PC-3 (cell line): ENCODE data around the gene SLC6A1. TPM values are rescaled to one million over a fixed set of nuclear protein-coding genes. Genes with fewer than 3 reads are reported as not detected.

ENCODE experiments used
- ATAC-seq: fragments of 200-7000 bp; cut with Tn5 transposase; 2 replicates; pipeline ENCODE4 v1.9.1; 2020; ENCODE audit warnings: mild to moderate bottlenecking, moderate library complexity
- BruUV-seq: library from RNA; stranded (reverse); fragments of 400-500 nt; replicated peaks from 2 replicates; lab custom pipeline; 2021; lab: Mats Ljungman, UMichigan
- CTCF ChIA-PET: fragments of 300-600 bp; sonication (Branson Sonifier 250); formaldehyde crosslinking; loops from one replicate; lab custom pipeline; 2022; ENCODE audit warnings: antibody characterized with exemption; lab: Charles Lee
- POLR2A ChIA-PET: fragments of 300-600 bp; sonication (Branson Sonifier 250); formaldehyde crosslinking; loops from one replicate; lab custom pipeline; 2022; ENCODE audit warnings: antibody characterized with exemption; ENCODE audit not compliant: unreplicated experiment; lab: Charles Lee
- DNase-seq: peaks from one replicate; pipeline ENCODE4 v3.0.0-alpha.2; 2015
- H2AFZ ChIP-seq: fragments of 300-600 bp; sonication (generic); 2 replicates; pipeline ENCODE4 v1.6.0; 2016; ENCODE audit warnings: antibody characterized with exemption, low read length
- H3F3A ChIP-seq: fragments of 300-600 bp; sonication (generic); one replicate; pipeline ENCODE4 v1.6.0; 2017; ENCODE audit warnings: antibody characterized with exemption, low read length, control low read depth, mild to moderate bottlenecking; ENCODE audit not compliant: unreplicated experiment
- H3K27ac ChIP-seq: fragments of 300-600 bp; sonication (generic); 2 replicates; pipeline ENCODE4 v1.5.1; 2016; ENCODE audit warnings: mild to moderate bottlenecking, low read length
- H3K27me3 ChIP-seq: fragments of 300-600 bp; sonication (generic); 2 replicates; pipeline ENCODE4 v1.6.1; 2016; ENCODE audit warnings: low read length, mixed read lengths
- H3K36me3 ChIP-seq: fragments of 300-600 bp; sonication (generic); 2 replicates; pipeline ENCODE4 v1.6.1; 2016; ENCODE audit warnings: low read depth, mixed run types, low read length, mixed read lengths
- H3K4me1 ChIP-seq: fragments of 300-600 bp; sonication (generic); 2 replicates; pipeline ENCODE4 v1.5.1; 2016; ENCODE audit warnings: low read length; ENCODE audit not compliant: insufficient read depth
- H3K4me2 ChIP-seq: fragments of 300-600 bp; sonication (generic); 2 replicates; pipeline ENCODE4 v1.6.0; 2016; ENCODE audit warnings: low read length
- H3K4me3 ChIP-seq: fragments of 300-600 bp; sonication (generic); 2 replicates; pipeline ENCODE4 v1.5.1; 2016; ENCODE audit warnings: mild to moderate bottlenecking, low read length, mixed read lengths
- H3K79me2 ChIP-seq: fragments of 300-600 bp; sonication (generic); 2 replicates; pipeline ENCODE4 v1.6.1; 2017; ENCODE audit warnings: low read length, mixed read lengths
- H3K9ac ChIP-seq: fragments of 300-600 bp; sonication (generic); 2 replicates; pipeline ENCODE4 v1.6.0; 2016; ENCODE audit warnings: mild to moderate bottlenecking, low read length
- H3K9me2 ChIP-seq: fragments of 300-600 bp; sonication (generic); replicated peaks from 2 replicates; pipeline ENCODE4 v1.6.1; 2016; ENCODE audit warnings: mixed run types, low read length, mixed read lengths
- H3K9me3 ChIP-seq: fragments of 300-600 bp; sonication (generic); 2 replicates; pipeline ENCODE4 v1.6.1; 2016; ENCODE audit warnings: low read length, mixed read lengths
- H4K20me1 ChIP-seq: fragments of 300-600 bp; sonication (generic); 2 replicates; pipeline ENCODE4 v1.6.1; 2016; ENCODE audit warnings: low read length, mixed read lengths
- CTCF ChIP-seq: fragments of 300-600 bp; sonication (generic); conservative IDR thresholded peaks from 2 replicates; pipeline ENCODE4 v1.5.1; 2017; ENCODE audit warnings: antibody characterized with exemption, low read depth, mild to moderate bottlenecking, low read length
- EZH2 ChIP-seq: fragments of 300-600 bp; sonication (generic); IDR thresholded peaks from one replicate; pipeline ENCODE4 v1.6.1; 2017; ENCODE audit warnings: antibody characterized with exemption, mild to moderate bottlenecking, low read length; ENCODE audit not compliant: unreplicated experiment
- EZH2phosphoT487 ChIP-seq: fragments of 300-600 bp; sonication (generic); IDR thresholded peaks from 2 replicates; pipeline ENCODE4 v1.6.1; 2018; ENCODE audit warnings: mild to moderate bottlenecking, antibody characterized with exemption, low read length, borderline replicate concordance
- intact Hi-C: fragments of 100-400 bp; cut with micrococcal nuclease; formaldehyde crosslinking; loops from 2 replicates; pipeline ENCODE4 v1.9.0; 2023
- total RNA-seq: library from RNA; depleted of rRNA; stranded (reverse); fragments of >200 nt; gene quantifications from 2 replicates; pipeline ENCODE4 v1.2.3, GENCODE V29; 2014

The SLC6A1 gene
- total RNA-seq, 1 experiment from 2014 or later, result not detected

- BruUV-seq, result no TSS peak
- DNase-seq, result no peak
- TF ChIP-seq EZH2 (no peak), EZH2phosphoT487 (no peak), CTCF (no peak)
- no peaks in the 10 kb centered on the region for H3K9me2 ChIP-seq
- ChIA-PET CTCF (interaction anchor here (0.6 kb wide), 1 partner anchor 26 kb away, joined by 7 read pairs; no protein-coding TSS in a partner anchor), POLR2A (no interaction called here)
- no peaks in the 10 kb centered on the region for H3K9me3 ChIP-seq
- H3K4me3 ChIP-seq, result no peak overlapping the region
- H3F3A ChIP-seq, result no peaks in the 10 kb centered on the region
- peaks cover 69% of the 10 kb centered on the region for H3K27me3 ChIP-seq
- no peak for ATAC-seq
- H3K9ac ChIP-seq, result no peak overlapping the region
- H3K79me2 ChIP-seq, result no peaks in the 10 kb centered on the region
- no peak overlapping the region for H3K4me2 ChIP-seq
- intact Hi-C loops, result no loop called here
- no peaks in the 10 kb centered on the region for H3K36me3 ChIP-seq
- no peaks in the 10 kb centered on the region for H4K20me1 ChIP-seq
- H3K4me1 ChIP-seq, result no peaks in the 10 kb centered on the region
- H3K27ac ChIP-seq, result no peak overlapping the region
- no peak overlapping the region for H2AFZ ChIP-seq
Measured at GRCh38 chr3:11037241-11037873, 44.8 kb downstream of the SLC6A1 start.

GRCh38 chr3:11037976-11038375 is 45.4 kb downstream of the SLC6A1 start:
- CTCF ChIA-PET, result interaction anchor here (0.6 kb wide), 1 partner anchor 26 kb away, joined by 7 read pairs; no protein-coding TSS in a partner anchor
- no TSS peak for BruUV-seq
- peaks cover 71% of the 10 kb centered on the region for H3K27me3 ChIP-seq
- no peaks in the 10 kb centered on the region for H3K9me3 ChIP-seq
- H3K36me3 ChIP-seq, result no peaks in the 10 kb centered on the region
- H4K20me1 ChIP-seq, result no peaks in the 10 kb centered on the region
- no peaks in the 10 kb centered on the region for H3K9me2 ChIP-seq
- no peak overlapping the region for H3K9ac ChIP-seq
- H3K4me2 ChIP-seq, result no peak overlapping the region
- DNase-seq (no peak), ATAC-seq (no peak)
- POLR2A ChIA-PET, result no interaction called here
- TF ChIP-seq EZH2phosphoT487 (no peak), EZH2 (no peak), CTCF (no peak)
- H3K4me1 ChIP-seq, result no peaks in the 10 kb centered on the region
- no peak overlapping the region for H3K27ac ChIP-seq
- no peaks in the 10 kb centered on the region for H3F3A ChIP-seq
- intact Hi-C loops, result no loop called here
- H3K79me2 ChIP-seq, result no peaks in the 10 kb centered on the region
- H3K4me3 ChIP-seq, result no peak overlapping the region
- no peak overlapping the region for H2AFZ ChIP-seq

GRCh38 chr3:11045536-11045935 is 53.0 kb downstream of the SLC6A1 start:
- DNase-seq (no peak), ATAC-seq (no peak)
- H3K4me1 ChIP-seq, result no peaks in the 10 kb centered on the region
- ChIA-PET POLR2A (no interaction called here), CTCF (no interaction called here)
- H3K4me3 ChIP-seq, result no peak overlapping the region
- H3K9me3 ChIP-seq, result no peaks in the 10 kb centered on the region
- no peaks in the 10 kb centered on the region for H3F3A ChIP-seq
- H2AFZ ChIP-seq, result no peak overlapping the region
- H3K79me2 ChIP-seq, result no peaks in the 10 kb centered on the region
- H3K9ac ChIP-seq, result no peak overlapping the region
- peaks cover 48% of the 10 kb centered on the region for H3K27me3 ChIP-seq
- intact Hi-C loops, result no loop called here
- TF ChIP-seq EZH2phosphoT487 (no peak), CTCF (no peak), EZH2 (no peak)
- no peaks in the 10 kb centered on the region for H3K9me2 ChIP-seq
- H3K27ac ChIP-seq, result no peak overlapping the region
- H3K36me3 ChIP-seq, result no peaks in the 10 kb centered on the region
- H4K20me1 ChIP-seq, result no peaks in the 10 kb centered on the region
- no TSS peak for BruUV-seq
- no peak overlapping the region for H3K4me2 ChIP-seq
